GM18519 (cell line): ENCODE results near the gene ATG5.
"Not testable (repeated sequence)": the region's sequence is repeated elsewhere in the genome, so short reads cannot be mapped to it uniquely, and the experiment has no call there.

Source experiments
- ATAC-seq: cut with Tn5 transposase; IDR thresholded peaks from one replicate; pipeline ENCODE4 v1.9.1; 2021; ENCODE audit warnings: mild to moderate bottlenecking, moderate library complexity; ENCODE audit not compliant: unreplicated experiment, low FRiP score

The ATG5 gene

DNA sequence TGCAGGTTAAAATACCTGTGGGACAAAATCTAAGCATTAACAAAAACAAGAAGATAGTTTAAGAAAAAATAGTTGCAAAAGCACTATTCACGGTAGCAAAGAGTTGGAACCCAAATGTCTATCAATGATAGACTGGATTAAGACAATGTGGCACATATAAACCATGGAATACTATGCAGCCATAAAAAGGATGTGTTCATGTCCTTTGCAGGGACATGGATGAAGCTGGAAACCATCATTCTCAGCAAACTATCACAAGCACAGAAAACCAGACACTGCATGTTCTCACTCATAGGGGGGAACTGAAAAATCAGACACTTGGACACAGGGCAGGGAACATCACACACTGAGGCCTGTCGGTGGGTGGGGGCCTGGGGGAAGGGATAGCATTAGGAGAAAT is 65.8 kb downstream of the ATG5 start:
- not testable (repeated sequence) for ATAC-seq

DNA sequence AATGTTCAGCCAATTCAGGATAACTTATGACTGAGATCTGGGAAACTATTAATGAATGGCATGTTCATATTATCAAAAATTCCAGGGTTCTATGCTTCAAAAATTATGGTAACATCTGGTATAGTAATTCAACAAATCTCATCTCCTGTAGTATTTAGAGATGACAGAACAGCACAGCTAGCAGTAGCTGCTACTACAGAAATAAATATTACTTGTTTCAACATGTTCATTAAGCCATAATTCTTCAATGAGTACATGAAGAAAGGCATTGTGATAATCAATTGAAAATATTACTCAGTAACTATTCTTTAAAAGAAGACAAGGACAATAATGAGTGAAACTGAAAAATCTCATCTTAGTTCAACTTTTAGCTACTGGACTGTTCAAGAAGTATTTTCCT is 66.8 kb downstream of the ATG5 start:
- no peak for ATAC-seq

DNA sequence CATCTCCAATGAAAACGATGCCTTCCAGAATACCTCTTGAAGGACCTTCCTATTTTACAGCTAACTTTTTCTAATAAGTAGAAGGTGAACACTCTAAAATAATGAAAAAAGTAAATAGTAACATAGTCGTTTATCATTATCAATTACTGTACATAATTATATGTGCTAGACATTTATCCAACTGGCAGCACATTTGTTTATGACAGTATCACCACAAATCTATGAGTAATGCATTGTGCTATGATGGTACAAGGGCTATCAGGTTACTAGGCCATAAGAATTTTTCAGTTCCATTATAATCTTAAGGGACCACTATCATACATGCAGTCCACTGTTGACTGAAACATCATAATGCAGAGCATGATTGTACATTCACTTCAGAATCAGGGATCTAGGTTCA is 68.4 kb downstream of the ATG5 start:
- no peak for ATAC-seq

DNA sequence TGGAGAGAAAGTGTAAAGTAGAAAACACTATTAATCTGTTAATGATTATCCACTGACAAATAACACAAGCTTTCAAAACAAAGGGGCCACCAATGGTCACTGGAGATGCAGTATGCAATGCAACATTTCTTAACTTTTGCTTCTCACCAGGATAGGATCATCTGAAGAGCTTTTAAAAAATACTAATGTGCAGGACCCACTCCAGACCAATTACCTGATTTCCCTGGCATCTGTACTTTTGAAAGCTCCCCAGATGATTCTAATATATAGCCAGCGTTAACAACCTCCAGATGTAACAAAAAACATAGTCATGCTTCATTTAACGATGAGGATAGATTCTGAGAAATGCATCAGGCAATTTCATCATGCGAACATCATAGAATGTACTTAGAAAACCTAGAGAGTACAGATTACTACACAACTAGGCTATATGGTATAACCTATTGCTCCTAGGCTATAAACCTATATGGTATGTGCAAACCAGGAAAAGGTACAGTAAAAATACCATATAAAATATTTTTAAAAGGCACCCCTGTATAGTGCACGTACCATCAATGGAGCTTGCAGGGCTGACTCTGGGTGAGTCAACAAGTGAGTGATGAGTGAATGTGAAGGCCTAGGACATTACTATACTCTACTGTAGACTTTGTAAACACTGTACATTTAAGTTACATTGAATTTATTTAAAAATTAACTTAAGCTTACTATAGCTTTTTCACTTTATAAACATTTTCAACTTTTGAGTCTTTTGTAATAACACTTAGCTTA is 69.2 kb downstream of the ATG5 start:
- no peak for ATAC-seq

DNA sequence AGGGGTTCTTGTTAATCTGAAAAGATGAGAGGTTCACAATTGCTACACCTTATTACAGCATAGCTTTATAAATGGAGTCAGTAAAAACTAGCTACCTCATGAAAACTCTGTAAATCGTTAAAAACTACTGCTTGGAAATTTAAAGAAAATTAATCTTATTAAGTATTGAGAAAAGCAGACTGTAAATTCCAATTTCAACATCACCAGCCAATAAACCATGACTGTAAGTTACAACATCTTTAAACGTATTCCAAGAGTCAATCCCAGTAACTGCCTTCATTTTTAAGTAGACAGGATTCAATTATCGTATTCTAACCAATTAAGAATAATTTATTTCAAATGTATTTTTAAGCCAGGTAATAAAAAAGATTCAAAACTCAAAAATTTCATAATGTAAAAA is 70.3 kb downstream of the ATG5 start:
- ATAC-seq = no peak

GRCh38 chr6:106254636-106255035 is 70.9 kb downstream of the ATG5 start:
- ATAC-seq = no peak

GRCh38 chr6:106253731-106254130 is 71.8 kb downstream of the ATG5 start:
- no peak for ATAC-seq

- ATAC-seq = no peak
These were observed 72.4 kb downstream of the ATG5 start for GRCh38 chr6:106253172-106253571.

DNA sequence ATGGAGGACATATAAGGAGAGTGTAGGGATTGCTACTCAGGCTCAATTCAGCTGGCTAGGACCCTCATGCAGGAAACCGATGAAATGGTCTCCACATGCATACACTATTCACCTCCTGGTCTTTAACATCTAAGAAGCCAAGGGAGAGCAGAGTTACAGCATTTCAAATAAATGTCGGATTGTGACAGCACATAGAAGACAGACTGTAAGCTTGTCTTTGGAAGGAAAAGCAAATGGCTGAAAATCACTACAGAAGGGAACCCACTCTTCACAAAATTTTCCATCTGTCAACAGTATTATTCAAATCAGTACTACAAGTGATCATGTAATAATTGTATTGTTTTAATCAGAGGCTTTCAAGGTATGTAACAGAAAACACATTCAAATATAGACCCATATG is 72.9 kb downstream of the ATG5 start:
- no peak for ATAC-seq

GRCh38 chr6:106251531-106252255 is 73.9 kb downstream of the ATG5 start:
- ATAC-seq = not testable (repeated sequence)

GRCh38 chr6:106250953-106251352 is 74.6 kb downstream of the ATG5 start:
- ATAC-seq = no peak

DNA sequence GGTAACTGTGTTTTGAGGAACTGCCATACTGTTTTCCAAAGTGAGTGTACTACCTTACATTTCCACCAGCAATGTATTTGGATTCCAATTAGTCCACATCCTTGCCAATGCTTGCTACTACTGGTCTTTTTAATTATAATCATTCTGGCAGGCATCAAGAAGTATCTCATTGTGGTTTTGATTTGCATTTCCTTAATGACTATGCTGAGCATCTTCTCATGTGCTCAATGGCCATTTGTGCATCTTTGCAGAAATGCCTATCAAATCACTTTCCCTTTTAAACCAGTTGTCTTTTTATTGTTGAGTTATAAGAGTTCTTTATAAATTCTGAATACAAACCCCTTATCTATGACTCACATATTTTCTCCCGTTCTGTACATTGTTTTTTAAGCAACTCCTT is 75.9 kb downstream of the ATG5 start:
- no peak for ATAC-seq

- ATAC-seq = no peak
These were observed 77.8 kb downstream of the ATG5 start for GRCh38 chr6:106247733-106248132.

DNA sequence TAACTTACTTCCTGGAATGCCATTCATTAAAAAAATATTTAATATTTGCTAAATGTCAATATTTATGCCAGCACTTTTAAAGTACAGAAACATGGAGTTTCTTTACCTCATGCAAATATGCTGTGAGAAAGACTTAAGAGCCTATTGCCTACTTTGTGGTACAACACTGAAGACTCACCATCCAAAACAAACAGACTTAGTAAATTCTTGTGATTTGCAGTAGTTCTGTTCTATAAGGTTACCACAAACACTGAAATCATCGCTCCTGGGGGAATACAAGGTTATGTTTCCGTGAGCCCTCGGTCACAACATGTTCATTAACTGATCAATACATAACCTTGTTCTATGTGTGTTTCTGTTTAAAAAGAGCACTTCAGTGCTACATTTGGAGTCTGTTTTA is 78.3 kb downstream of the ATG5 start:
- ATAC-seq = no peak

DNA sequence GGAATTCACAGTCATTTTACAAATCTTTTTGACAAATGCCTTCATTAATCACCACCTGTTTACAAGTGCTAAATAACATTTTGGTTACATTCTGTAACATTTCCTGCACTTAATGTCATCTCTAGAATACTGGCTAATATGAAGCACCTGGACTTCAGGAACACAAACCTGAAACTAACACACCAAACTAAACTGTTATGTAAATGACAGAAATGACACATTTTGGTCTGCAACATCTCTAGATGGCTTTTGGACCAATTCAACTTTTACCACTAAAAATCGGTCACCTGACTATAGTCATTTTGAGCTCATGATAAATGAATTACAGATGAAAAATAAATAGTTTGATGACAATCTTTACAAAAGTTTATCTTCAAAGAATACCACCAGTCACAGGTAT is 80.6 kb downstream of the ATG5 start:
- ATAC-seq = peak; percentile 46

- ATAC-seq = no peak
These were observed 81.0 kb downstream of the ATG5 start for GRCh38 chr6:106244521-106244920.

- no peak for ATAC-seq
These were observed 82.3 kb downstream of the ATG5 start for GRCh38 chr6:106243261-106243660.

DNA sequence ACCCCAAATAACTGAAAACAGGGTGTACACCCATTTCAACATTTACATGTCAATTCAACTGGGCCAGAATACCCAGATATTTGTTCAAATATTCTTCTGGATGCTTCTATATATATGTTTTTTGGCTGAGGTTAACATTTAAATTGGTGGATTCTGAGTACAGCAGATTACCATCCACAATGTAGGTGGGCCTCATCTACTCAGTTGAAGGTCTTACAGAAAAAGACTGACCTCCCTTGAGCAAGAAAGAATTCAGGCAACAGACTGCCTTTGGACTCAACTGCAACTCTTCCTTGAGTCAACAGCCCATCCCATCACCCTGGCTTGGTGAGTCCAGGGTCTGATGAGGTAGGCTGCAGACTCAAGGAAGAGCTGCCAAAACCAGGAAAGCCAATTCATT is 84.1 kb downstream of the ATG5 start:
- ATAC-seq = no peak

- ATAC-seq = no peak
These were observed 88.3 kb downstream of the ATG5 start for GRCh38 chr6:106237286-106237685.

DNA sequence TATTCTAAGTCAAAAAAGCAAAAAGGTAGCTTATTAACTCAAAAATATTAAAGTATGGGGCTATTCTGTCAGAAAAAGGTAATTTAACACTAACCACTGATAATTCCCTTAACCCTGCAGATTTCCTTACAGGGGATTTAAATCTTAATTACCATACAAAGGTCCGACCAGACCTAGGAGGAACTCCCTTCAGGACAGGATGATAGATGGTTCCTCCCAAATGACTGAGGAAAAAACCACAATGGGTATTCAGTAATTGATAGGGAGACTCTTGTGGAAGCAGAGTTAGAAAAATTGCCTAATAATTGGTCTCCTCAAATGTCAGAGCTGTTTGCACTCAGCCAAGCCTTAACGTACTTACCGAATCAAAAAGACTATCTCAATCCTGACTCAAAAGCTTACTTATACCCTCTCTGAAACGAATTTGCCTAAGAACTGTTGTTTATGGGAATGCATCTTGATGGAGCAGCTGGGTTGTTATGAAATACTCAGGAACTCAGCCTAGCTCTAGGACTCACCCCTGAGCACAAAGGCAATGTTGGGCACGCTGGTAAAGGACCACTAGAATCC is 95.6 kb downstream of the ATG5 start:
- not testable (repeated sequence) for ATAC-seq

- no peak for ATAC-seq
These were observed 97.7 kb downstream of the ATG5 start for GRCh38 chr6:106227612-106228507.
